NCI-H345 (cell line): ENCODE measurements around the gene RRP36.
"Not testable (repeated sequence)": the region's sequence is repeated elsewhere in the genome, so short reads cannot be mapped to it uniquely, and the experiment has no call there.

Source experiments
- DNase-seq: peaks from one replicate; lab custom pipeline; 2025; lab: John Stamatoyannopoulos, UW

The RRP36 gene, protein sequence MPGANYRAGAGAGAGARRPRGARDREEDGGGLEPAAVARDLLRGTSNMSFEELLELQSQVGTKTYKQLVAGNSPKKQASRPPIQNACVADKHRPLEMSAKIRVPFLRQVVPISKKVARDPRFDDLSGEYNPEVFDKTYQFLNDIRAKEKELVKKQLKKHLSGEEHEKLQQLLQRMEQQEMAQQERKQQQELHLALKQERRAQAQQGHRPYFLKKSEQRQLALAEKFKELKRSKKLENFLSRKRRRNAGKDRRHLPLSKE

DNA sequence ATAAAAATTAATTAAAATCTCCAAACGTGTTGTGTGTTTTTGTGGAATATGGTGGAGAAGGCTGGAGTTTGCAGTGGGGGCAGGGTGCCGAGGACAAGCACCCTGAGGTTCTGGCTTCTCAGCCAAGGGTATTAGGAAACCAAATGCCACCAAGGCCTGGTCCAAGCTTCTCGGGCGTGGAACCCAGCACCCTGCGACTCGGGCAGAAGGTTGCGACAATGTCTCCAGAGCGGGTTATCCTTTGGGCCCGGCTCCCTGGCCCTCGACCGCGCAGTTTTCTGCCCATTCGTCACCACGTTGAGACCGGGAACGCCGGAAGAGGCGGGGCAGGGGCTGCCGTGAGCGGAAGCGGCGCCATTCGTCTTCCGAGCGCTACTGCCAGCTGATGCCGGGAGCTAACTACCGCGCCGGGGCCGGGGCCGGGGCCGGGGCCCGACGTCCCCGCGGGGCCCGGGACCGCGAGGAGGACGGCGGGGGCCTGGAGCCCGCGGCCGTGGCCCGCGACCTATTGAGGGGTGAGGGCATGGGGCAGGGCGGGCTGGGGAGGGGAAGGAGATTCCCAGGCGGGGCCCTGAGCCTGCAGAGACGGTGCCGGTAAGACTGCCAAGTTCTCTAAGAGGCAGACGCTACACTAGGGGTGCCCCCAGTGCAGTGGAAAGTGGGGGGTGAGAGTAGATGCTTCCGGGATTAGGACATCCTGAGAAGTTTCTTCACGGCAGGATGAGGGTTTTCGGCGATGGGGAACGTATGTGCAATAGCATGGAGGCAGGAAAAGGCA lies at the start of gene RRP36:
RRP36 (plus strand) TSS at position 354 of the 778 bp plus-strand sequence; CDS start at position 386, 32 bp downstream.
- DNase-seq: peak; percentile 80

DNA sequence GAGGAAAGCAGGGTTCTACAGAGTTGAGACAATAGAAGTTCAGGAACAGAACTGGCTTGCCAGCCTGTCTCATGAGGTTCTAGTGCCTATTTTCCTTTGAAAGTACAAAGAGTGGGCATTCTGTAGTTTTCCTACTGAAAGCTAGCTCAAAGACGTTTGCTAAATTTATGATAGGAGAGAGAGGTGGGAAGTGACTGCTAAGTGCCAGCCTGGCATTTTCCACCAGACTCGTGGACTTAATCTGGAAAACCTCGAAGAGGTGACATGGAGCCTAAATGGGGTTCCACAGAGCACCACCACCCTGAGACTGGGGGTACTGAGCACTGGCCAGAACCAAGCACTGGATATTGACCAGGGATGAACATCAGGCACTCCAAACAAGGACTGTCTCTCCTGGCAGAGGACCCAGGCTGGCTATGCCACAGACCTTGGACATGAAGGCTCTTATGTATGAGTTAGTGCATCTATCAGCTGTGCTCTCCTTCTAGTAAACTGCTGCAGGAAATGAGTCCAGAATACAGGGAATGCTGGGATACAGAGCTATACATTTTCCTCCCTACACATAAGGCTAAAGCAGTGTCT lies 49.6 kb upstream of the RRP36 start:
- no peak for DNase-seq

DNA sequence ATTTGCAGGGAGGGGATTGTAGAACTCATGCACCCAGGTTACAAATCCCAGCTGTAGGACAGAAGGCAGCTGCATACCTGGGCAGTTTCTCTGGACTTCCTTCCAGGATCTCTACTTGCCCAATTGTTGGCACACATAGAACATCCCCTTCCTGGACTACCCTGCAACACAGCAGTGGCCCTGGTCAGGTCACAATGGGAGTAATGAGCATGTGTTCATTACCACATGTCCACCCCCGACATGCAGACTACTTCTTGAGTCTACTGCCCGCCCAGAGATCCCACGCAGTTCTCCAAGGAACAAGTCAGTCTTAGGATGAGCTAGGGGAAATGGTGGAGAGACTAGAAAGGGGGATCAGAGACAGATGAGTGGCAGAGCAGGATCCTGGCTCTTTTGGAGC lies 47.5 kb upstream of the RRP36 start:
- DNase-seq: no peak

DNA sequence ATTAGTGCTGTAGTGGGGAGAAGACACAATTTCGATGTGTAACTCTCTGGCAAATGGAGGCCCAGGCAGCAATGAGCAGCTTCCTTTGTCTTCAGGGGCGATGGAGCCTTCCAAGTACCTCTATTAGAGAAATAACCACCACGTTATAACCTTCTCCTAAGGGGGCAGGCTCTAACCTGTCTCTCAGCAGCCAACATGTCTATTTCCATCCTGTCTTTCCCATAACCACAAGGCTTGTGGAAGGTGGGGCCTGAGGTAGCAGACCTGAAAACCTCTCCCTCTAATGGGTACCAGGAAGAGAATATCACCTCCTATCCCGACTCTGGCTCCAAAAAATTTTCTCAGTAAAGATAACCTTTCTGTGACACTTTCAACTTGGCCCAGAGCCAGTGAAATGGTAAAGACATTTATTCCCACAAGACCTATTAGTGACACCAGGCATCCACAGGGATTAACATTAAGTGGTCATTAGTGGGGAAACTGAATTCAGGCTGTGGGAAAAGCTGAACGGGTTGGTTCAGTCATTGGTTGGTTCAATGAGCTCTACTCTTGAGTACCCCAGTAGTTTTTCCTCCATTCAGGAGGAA lies 46.4 kb upstream of the RRP36 start:
- DNase-seq: no peak

DNA sequence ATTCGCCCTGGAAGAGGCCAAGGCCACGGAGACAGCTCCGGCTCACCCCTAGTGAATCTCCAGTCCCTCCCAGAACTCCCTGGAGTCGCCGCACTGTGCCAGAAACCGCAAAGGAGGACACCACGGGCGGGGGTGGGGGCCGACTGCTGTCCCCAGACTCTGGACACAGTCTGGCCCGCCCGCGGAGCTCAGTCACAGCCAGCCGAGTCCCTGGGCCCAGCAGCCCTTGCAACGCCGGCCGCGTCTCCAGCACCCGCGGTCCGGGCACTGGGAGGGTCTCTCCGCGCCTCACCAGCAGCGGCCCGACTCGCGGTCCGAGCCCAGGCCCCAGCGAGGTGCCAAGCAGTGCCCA lies 43.0 kb upstream of the RRP36 start:
- DNase-seq: no peak

DNA sequence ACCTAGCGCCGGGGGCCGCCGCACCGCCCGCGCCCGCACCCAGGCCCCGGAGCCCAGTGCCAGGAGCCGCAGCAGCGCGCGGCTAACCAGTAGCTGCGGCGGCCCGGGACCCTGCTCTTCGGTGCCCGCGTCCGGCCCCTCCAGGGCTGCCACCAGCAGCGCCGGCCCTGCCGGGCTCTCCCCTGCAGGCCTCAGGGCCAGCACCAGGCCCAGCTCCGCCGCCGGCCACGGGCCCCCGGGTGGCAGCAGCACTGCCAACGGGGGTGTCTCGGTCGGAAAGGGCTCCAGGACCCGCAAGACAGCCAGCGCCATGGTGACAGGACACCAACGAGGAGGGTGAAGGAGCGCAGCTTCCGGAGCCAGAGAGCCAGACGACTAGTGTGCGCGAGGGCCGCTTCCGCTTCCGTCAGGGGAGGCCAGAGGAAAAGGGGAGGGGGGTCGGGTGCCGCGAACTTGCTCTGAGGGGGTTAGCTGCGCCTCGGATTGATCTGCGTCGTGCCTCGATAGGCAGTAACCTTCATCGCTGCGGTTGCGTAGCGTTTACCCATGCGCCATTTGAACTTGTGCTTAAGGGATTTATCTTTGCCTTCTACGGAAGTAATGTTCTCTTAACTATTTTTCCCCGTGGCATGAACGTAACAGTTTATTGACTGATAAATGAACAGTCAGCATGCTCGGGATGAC lies 42.4 kb upstream of the RRP36 start, which contains the start of gene PEX6:
PEX6 (minus strand) TSS at position 343 of the 684 bp plus-strand sequence; CDS start at position 312, 31 bp downstream.
- peak; percentile 88 for DNase-seq

DNA sequence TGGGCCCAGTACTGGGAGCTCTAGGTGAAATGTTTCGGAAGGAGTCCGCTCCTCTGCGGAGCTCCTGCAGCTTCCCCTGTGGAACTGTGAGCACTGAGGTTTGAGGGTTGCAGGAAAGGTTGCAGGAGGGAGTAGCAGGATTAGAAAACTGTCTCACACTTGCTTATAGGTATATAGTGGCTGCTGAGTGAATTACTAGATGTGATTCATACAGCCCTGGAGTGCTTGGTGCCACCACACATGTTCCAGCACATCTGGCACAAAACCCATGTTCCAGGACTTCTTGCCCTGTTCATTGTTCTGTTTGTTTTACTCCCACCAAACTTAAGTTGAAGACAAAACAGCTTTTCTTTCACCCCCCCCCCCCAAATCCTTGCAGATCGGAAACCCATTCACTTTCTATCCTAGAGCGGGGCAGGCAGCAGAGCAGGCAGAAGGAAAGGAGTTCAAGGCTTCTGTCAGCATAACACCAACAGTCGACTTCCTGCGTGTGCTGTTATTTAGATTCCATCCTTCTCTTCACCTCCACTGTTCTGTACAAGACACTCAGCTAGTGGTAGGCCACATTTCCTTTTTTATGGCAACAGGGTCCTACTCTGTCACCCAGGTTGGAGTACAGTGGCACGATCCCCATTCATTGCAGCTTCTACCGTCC lies 41.8 kb upstream of the RRP36 start:
- DNase-seq: peak; percentile 41

DNA sequence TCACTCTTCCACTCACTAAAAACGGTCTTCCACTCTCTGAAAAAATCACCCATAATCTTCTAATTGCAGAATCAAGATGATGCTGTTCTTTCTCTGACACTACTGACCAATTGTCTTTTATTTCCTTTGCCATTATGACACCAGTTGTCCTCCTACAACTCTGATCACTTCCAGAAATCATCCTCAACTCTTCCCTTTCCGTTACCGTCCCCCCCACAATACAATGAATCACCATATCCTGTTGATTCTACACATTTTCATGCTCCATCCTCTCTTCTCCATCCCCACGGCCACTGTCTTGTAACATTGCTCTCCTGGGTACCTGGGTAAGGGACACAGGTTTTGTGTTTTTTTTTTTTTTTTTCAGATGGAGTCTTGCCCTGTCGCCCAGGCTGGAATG lies 39.6 kb upstream of the RRP36 start:
- DNase-seq: no peak

DNA sequence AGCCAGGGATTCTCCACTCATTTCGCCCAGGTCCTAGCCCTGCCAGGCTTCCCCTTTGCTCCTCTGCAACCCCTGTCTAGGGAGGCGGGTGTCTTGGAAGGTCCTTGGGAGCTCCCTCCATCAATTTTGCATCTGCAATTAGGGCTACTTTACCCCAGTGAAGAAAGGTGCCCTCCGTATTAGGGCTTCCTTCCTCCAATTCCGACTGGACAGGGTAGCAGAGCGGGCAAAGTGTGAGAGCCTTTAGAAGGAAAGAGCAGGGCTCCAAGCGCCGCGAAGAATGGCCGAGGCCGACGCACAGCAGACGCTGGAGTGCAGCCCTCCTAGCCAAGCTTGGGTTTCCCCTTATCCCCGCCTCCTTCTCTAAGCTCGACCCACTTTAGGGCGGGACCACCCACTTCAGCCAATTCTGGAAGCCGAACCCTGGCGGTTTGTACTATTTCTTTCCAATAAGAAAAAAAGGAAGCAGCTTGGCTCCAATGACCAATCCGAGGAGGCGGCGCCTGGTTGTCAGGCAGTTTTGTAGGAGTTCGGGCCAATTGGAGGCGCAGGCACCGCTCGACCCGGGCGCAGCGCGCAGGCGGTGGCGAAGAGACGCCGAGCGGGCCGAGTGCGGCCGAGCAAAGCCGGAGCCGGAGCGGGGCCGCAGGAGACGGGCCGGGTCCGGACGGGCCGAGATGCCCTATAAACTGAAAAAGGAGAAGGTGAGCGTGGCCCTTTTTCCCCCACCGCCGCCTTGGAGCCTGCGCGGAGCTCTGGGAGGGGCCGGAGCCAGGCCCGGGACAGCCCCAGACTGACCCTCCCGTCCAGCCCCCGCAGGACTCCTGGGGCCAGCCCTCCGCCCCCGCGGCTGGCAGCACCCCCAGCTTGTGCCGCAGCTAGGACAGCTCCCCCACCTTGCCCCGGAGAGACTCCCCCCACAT lies 37.2 kb upstream of the RRP36 start, which contains the start of gene PPP2R5D:
PPP2R5D (plus strand) TSS at position 570 of the 923 bp plus-strand sequence; CDS start at position 678, 108 bp downstream.
- DNase-seq: peak; percentile 99

DNA sequence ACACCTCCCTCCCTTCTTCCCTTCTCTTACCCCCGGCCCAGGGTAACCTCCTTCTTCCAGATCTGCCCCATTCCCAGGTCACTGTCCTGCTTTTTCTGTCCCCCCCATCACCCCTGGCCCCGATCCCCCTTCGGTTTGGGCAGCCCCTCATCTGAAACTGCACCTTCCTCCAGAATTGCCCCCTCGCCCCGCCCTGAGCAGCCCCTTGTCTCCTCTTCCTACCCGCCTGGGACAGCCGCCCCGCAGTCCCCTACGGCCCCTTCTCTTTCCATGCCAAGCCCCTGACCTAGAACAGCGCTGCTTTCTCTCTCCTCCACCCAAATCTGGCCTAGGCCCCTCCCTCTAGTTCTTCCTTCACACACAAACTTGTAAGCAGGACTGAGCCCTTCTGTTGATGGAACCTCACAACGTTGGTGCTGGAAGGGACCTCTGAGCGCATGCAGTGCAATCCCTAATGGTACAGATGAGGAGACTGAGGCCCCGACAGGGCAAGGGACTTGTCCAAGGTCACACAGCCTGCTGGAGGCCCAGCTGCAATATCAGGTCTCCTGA lies 36.4 kb upstream of the RRP36 start:
- DNase-seq: no peak

DNA sequence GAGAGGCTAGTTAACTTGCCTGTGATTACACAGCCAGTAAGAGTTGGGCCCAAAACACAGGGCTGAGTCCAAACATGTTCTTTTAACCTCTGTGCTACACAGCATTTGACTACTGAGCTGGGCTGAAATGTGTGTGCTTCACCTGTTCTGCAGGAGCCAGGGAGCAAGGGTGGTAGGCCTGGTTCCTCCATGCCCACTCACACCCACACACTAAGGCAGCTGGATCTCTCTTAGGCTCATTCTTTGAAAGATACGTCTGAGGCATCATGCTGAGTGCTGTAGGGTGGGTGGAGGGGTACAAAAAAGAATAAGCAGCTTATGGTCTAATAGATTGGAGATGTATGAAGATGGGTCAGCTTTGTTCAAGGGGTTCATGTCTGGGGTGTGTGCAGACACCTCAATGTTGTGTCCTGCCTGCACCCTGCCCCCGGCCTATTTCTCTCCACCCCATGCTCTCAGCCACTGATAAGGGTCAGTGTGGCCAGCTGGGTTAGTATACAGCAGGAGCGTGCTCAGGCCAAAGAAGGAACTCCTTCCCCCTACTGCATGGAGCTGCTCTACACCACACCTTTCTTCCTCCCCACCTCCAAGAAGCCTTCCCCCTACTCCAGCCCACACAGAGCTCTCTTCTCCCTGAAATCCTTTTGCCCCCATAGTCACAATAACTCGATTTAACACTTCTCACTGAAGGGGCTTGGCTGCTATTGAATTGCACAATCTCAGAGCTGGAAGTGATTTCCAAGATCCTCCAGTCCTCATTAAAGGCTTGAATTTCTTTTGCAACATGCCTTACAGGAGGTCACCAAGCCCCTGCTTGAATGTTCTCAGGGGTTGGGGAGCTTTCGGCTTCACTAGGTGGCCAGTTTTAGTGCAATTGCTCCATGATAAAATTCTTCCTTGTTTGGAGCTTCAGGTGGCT lies 33.6 kb upstream of the RRP36 start:
- DNase-seq: no peak

DNA sequence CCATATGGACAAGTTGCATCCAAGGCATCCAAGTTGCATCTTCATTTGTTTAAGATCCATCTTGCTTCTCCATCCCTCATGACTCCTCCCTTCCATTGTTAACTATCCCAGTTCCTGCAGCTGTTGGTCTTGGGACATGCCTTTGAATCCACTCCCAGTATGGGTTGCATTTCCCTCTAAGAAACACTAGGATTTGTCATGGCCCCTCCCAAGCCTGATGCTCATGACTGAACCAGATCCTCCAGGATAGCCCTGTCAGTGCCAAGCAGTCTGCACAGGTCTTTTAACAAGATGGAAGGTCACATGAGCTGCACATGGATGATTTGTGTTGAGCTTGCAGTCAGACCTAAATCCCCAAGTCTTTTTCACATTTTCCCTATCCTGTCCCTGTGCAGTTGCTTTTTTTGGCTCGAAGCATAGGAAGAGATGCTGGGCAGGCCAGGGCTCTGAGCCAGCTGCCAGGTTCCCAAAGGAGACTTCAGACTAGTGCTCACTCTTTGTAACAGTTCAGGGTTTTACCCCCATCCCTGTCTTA lies 32.9 kb upstream of the RRP36 start:
- no peak for DNase-seq

DNA sequence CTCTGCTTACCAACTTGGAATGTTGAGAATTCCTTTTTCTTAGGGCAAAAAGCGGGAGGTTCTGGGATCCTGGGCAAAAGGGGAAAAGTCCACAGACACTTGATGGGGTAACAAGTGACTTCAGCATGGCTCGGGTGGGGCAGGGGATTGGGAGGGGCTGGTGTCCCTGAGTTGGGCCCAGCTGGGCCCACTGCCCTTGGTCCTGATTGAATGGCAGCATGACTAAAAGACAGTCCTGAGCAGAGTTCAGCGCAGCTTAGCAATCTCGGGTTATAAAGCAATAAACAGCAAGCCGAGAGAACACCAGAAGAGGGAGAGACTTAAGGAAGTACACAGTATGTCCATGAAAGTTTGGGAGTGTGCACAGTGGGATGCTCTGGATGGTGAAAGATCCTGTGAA lies 31.5 kb upstream of the RRP36 start:
- no peak for DNase-seq

DNA sequence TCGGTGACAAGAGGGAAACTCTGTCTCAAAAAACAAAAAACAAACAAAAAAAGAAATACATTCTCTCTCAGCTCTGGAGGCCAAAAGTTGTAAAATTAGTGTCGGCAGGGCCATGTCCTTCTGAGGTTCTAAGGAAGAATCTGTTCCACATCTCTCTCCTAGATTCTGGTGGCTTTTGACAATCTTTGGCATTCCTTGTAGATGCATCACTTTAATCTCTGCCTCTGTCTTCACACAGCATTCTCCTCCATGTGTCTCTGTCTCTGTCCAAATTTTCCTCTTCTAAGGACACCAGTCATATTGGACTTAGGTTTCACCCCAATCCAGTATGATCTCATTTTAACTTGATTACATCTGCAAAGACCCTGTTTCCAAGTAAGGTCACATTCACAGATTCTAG lies 28.0 kb upstream of the RRP36 start:
- DNase-seq: no peak

DNA sequence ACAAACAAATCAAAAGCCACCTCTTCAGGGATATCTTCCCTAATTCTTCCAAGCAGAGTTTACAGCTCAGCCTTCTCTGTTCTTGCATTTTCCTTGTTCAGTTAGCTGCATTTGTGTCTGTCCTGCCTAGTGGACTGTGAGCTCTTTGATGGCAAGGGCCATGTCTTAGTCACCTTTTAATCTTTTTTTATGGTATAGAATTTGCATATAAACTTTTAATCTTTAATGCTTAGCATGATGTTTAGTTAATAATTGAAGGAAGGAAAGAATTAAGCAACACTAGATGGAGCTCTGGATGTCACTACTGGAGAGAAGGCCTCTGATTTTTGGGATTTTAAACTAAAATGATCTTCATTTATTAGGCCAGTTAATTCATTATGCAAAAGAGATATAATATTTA lies 24.9 kb upstream of the RRP36 start:
- no peak for DNase-seq

DNA sequence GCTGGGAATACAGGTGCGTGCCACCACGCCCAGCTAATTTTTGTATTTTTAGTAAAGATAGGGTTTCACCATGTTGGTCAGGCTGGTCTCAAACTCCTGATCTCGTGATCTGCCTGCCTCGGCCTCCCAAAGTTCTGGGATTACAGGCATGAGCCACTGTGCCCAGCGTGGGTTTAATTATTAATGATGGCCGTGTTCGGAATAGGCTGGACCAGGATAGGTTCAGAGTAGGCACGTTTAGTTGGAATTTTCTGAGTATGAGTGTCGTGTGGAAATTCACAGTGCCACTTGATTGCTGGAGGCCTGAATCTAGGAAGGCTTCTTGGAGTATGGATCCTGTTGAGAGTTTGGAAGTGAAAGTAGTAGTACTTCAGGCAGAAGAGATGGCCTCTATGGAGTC lies 23.2 kb upstream of the RRP36 start:
- not testable (repeated sequence) for DNase-seq

DNA sequence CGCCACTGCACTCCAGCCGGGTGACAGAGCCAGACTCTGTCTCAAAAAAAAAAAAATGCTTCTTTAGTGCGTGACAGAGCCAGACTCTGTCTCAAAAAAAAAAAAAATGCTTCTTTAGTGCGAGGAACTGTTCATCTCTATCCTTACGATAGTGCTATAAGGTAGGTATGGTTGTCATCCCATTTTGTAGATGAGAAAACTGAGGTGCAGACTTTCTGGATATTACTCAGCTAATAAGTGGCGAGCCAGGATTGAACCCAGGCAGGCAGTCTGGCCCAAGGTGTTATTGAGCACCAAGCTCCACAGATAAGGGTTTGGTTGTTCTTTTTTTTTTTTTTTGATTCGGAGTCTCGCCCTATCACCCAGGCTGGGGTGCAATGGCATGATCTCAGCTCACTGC lies 19.6 kb upstream of the RRP36 start:
- no peak for DNase-seq

DNA sequence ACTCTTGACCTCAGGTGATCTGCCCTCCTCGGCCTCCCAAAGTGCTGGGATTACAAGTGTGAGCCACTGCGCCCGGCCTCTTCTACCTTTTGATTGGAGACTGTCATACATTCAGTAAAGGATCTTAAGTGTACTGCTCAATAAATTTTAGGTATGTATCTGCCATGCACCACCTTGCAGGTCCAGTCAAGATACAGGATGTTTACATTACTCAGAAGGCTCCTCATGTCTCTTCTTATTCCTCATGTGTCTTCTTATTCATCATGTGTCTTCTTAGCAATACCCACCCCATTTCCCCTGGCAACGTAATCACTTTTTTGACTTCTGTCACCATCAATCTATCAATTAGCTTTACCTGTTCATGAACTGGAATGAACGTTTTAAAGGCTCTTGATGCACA lies 15.6 kb upstream of the RRP36 start:
- no peak for DNase-seq

DNA sequence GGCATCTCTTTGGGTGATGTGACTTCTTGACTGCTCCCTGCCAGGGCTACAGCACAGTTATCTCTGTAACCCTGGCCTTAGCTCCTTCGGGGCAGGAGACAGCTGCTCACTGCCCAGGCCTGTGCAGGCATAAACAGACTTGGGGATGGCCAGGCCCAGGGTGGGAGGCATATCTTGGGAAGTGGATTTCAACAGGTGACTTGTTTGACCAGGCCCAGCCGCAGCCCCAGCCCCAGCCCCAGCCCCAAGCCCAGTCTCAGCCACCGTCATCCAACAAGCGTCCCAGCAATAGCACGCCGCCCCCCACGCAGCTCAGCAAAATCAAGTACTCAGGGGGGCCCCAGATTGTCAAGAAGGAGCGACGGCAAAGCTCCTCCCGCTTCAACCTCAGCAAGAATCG lies 15.2 kb upstream of the RRP36 start:
- DNase-seq: no peak
